Measurements from ENCODE around the gene SLC38A6. TPM values are rescaled to one million over a fixed set of nuclear protein-coding genes. Genes with fewer than 3 reads are reported as not detected.

Gene SLC38A6
- total RNA-seq, 1 experiment from 2014 or later, result 6.0 TPM

DNA sequence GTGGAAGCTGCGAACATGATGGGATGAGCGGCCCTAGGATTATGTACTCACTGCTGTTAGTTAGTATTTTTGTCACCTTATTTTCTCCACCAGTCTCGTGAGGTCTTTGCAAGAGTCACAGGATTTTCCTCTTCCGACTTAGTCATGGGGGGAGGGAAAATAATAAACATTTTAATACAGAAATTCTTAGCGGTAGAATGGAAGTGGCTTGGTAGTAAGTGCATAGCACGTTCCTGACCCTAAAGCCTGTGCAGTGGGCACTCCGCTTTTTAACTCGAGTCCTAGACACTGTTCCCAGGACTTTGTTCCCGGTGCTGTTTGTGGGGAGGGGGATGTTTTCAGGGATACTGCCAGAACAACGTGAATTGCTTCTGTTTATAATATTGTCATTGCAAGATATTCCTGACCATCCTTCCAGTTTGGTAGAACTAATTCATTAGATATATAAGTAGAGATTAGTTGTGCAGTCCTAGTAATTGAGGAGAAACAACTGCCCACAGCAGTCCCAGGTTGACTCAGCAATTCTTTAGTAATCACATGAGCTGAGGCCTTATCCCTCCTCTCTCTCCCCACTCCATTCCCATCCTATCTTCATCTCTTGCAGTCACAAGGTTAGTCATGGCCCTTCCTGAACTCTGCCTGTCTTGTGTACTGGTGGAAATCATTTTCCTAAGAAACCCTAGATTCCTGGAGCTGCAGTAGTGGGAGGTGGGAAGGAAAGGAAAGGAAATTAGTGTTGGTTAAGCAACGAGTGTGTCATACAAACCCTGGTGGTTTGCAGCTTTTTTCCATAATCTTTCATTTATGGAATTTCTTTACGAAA is 799 bp downstream of the SLC38A6 start:
- no peaks in the 10 kb centered on the region for H3K79me1 ChIP-seq (ENCODE audit: insufficient read depth, low read depth, low read length, poor library complexity, severe bottlenecking)
- H3K4me1 ChIP-seq (ENCODE audit: insufficient read depth, low read length), result no peaks in the 10 kb centered on the region
- H3K4me3 Mint-ChIP-seq, result no peak overlapping the region
- no peak overlapping the region for H2AK5ac ChIP-seq (ENCODE audit: insufficient read length, low read length)
- H2AFZ ChIP-seq (ENCODE audit: low read length), result peak overlapping the region; percentile 5
- no peak overlapping the region for H2BK5ac ChIP-seq (ENCODE audit: insufficient read length, low read length)
- no peak overlapping the region for H3T11ph ChIP-seq (ENCODE audit: low read length)
- no peak overlapping the region for H3K23ac ChIP-seq (ENCODE audit: insufficient read length, low read depth, low read length)
- no peak overlapping the region for H3K14ac ChIP-seq (ENCODE audit: insufficient read depth, low read length)
- H3K27ac Mint-ChIP-seq, result no peak overlapping the region
- H4K5ac ChIP-seq (ENCODE audit: insufficient read length, low read depth, low read length), result no peak overlapping the region
- H4K91ac ChIP-seq (ENCODE audit: insufficient read length, low read depth, low read length), result no peak overlapping the region
- peaks cover 12% of the 10 kb centered on the region for H3K23me2 ChIP-seq (ENCODE audit: insufficient read length, low read depth, low read length, poor library complexity, severe bottlenecking)
- no peak overlapping the region for H2BK12ac ChIP-seq (ENCODE audit: insufficient read length, low read depth, low read length)
- H3K9me3 Mint-ChIP-seq, result no peaks in the 10 kb centered on the region
- TF ChIP-seq, protein P1, sequence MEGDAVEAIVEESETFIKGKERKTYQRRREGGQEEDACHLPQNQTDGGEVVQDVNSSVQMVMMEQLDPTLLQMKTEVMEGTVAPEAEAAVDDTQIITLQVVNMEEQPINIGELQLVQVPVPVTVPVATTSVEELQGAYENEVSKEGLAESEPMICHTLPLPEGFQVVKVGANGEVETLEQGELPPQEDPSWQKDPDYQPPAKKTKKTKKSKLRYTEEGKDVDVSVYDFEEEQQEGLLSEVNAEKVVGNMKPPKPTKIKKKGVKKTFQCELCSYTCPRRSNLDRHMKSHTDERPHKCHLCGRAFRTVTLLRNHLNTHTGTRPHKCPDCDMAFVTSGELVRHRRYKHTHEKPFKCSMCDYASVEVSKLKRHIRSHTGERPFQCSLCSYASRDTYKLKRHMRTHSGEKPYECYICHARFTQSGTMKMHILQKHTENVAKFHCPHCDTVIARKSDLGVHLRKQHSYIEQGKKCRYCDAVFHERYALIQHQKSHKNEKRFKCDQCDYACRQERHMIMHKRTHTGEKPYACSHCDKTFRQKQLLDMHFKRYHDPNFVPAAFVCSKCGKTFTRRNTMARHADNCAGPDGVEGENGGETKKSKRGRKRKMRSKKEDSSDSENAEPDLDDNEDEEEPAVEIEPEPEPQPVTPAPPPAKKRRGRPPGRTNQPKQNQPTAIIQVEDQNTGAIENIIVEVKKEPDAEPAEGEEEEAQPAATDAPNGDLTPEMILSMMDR (conservative IDR thresholded peaks at IDR 0.05), result no peak
- H3K4me2 ChIP-seq (ENCODE audit: insufficient read depth, insufficient read length, low read length), result peak overlapping the region; percentile 92
- no peak overlapping the region for H3K4ac ChIP-seq (ENCODE audit: low read depth, low read length)
- no peak overlapping the region for H2BK20ac ChIP-seq (ENCODE audit: low read depth, low read length, poor library complexity, severe bottlenecking)
- H3K79me2 ChIP-seq (ENCODE audit: insufficient read depth, low read length), result peaks cover 6% of the 10 kb centered on the region; the same call in 1 of the 2 replicates
- WGBS (ENCODE audit: extremely low coverage, insufficient read length, low lambda C conversion rate), result no CpG with 5 or more reads among the region's 12 CpGs
- H3K27me3 ChIP-seq (ENCODE audit: insufficient read depth, low read length), result no peaks in the 10 kb centered on the region
- H3K9ac ChIP-seq (ENCODE audit: extremely low read depth, insufficient read length, low read length), result peak overlapping the region; percentile 68
- H3K36me3 Mint-ChIP-seq (ENCODE audit: insufficient read depth in 1 of 3, low read depth in 3 of 3), result peaks cover 4 to 30% (median 15%) of the 10 kb centered on the region in 3 experiments; a peak in 5 of 7 replicates
- no peaks in the 10 kb centered on the region for H3K9me3 ChIP-seq (ENCODE audit: control insufficient read depth, low read depth, low read length)
- DNase-seq, result no peak
- no peaks in the 10 kb centered on the region for H4K20me1 ChIP-seq (ENCODE audit: control insufficient read depth, insufficient read depth, insufficient read length)
- H2BK15ac ChIP-seq (ENCODE audit: low read depth, low read length), result no peak overlapping the region
- H3K56ac ChIP-seq (ENCODE audit: insufficient read length, low read depth, low read length), result no peak overlapping the region
- no peak overlapping the region for H4K8ac ChIP-seq (replicated peaks; ENCODE audit: insufficient read length, low read depth, low read length)
- H2BK120ac ChIP-seq (ENCODE audit: low read depth, low read length, poor library complexity, severe bottlenecking), result no peak overlapping the region
- H3K27ac ChIP-seq (ENCODE audit: insufficient read length, low read depth, low read length), result no peak overlapping the region
- no peaks in the 10 kb centered on the region for H3K27me3 Mint-ChIP-seq (ENCODE audit: low read depth)
- no peak overlapping the region for H3K18ac ChIP-seq (ENCODE audit: insufficient read length, low read depth, low read length)
- peaks cover 11 to 16% of the 10 kb centered on the region in 2 experiments for H3K4me1 Mint-ChIP-seq
